Measurements from ENCODE around the gene TRIM61. TPM values are rescaled to one million over a fixed set of nuclear protein-coding genes. Genes with fewer than 3 reads are reported as not detected.
"Not testable (repeated sequence)": the region's sequence is repeated elsewhere in the genome, so short reads cannot be mapped to it uniquely, and the experiment has no call there.

Gene TRIM61
- total RNA-seq, 1 experiment from 2014 or later: not detected

- in situ Hi-C loops (cut with HindIII; ENCODE audit: low sequenced_read_pairs): not testable (repeated sequence)
Measured at GRCh38 chr4:164927101-164927500, 50.4 kb downstream of the TRIM61 start.

GRCh38 chr4:164926301-164926700 lies 51.2 kb downstream of the TRIM61 start:
- DNase-seq (ENCODE audit: low spot score): no peak
- in situ Hi-C loops (cut with HindIII; ENCODE audit: low sequenced_read_pairs): no loop called here

More at GRCh38 chr4:164927101-164927500, 50.4 kb downstream of the TRIM61 start:
- not testable (repeated sequence) for DNase-seq (ENCODE audit: low spot score)

- DNase-seq (ENCODE audit: low spot score): no peak
- in situ Hi-C loops (cut with HindIII; ENCODE audit: low sequenced_read_pairs): no loop called here
Measured at GRCh38 chr4:164924670-164925238, 52.7 kb downstream of the TRIM61 start.

DNA sequence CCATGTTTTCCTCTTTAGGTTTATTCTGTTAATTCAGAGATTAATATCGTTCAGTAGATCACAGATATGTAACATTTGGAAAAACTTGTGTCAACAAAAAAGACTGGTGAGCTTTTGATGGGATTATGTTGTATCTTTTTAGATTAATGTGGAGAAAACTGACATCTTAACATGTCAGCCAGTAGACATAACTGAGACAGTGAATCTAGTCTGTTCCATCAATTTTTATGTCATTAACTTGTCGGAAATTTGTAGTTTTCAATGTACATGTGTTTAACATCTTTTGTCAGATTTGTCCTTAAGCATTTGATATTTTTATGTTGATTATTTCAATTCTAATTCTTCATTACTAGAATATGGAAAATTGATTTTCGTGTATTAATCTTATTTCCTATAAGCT lies 58.5 kb downstream of the TRIM61 start:
- in situ Hi-C loops (cut with HindIII; ENCODE audit: low sequenced_read_pairs): no loop called here
- no peak for DNase-seq (ENCODE audit: low spot score)

Other genes starting within 250 kb of the TRIM61 start
- gene SMIM31, start 223.5 kb downstream of the TRIM61 start, total RNA-seq (2014; rRNA removed; shearing (Covaris generic)): not detected in 2 replicates
- gene APELA, start 100.5 kb downstream of the TRIM61 start, total RNA-seq (2014; rRNA removed; shearing (Covaris generic)): not detected in 2 replicates
- gene TRIM60, start 54.3 kb upstream of the TRIM61 start, total RNA-seq (2014; rRNA removed; shearing (Covaris generic)): not detected in 2 replicates
- not detected in 2 replicates for gene TRIM75, start 76.2 kb upstream of the TRIM61 start, total RNA-seq (2014; rRNA removed; shearing (Covaris generic))
- 8.3 and 17.5 TPM in 2 replicates for gene TMEM192, start 135.2 kb upstream of the TRIM61 start, total RNA-seq (2014; rRNA removed; shearing (Covaris generic))
- gene KLHL2, start 229.9 kb upstream of the TRIM61 start, total RNA-seq (2014; rRNA removed; shearing (Covaris generic)): 1.1 and 3.4 TPM in 2 replicates